ENCODE results near the gene NSUN7.

The NSUN7 gene

GRCh38 chr4:40722576-40723161 is 27.1 kb upstream of the NSUN7 start:
- peak; percentile 53 for DNase-seq (ENCODE audit: extremely low spot score)
- CTCF ChIA-PET = no interaction called here
- POLR2A ChIA-PET = no interaction called here
- no peak for TF ChIP-seq CTCF (IDR thresholded peaks at IDR 0.05; ENCODE audit: control extremely low read depth, extremely low read depth, low read depth, missing control alignments)

- no peak for TF ChIP-seq CTCF (IDR thresholded peaks at IDR 0.05; ENCODE audit: control extremely low read depth, extremely low read depth, low read depth, missing control alignments)
- POLR2A ChIA-PET = no interaction called here
- CTCF ChIA-PET = interaction anchor here (2.0 to 2.4 kb wide), 2 partner anchors 12 to 407 kb away, joined by 4 to 10 read pairs; no protein-coding TSS in a partner anchor
- DNase-seq (ENCODE audit: extremely low spot score) = no peak
Measured at GRCh38 chr4:40723728-40724127, 26.0 kb upstream of the NSUN7 start.

- ChIA-PET CTCF (no interaction called here), POLR2A (no interaction called here)
- no peak for TF ChIP-seq CTCF (IDR thresholded peaks at IDR 0.05; ENCODE audit: control extremely low read depth, extremely low read depth, low read depth, missing control alignments)
- no peak for DNase-seq (ENCODE audit: extremely low spot score)
Measured at GRCh38 chr4:40728333-40728732, 21.4 kb upstream of the NSUN7 start.

- CTCF ChIA-PET = no interaction called here
- POLR2A ChIA-PET = no interaction called here
- TF ChIP-seq CTCF (IDR thresholded peaks at IDR 0.05; ENCODE audit: control extremely low read depth, extremely low read depth, low read depth, missing control alignments) = no peak
- DNase-seq (ENCODE audit: extremely low spot score) = no peak
Measured at GRCh38 chr4:40729555-40729954, 20.2 kb upstream of the NSUN7 start.

DNA sequence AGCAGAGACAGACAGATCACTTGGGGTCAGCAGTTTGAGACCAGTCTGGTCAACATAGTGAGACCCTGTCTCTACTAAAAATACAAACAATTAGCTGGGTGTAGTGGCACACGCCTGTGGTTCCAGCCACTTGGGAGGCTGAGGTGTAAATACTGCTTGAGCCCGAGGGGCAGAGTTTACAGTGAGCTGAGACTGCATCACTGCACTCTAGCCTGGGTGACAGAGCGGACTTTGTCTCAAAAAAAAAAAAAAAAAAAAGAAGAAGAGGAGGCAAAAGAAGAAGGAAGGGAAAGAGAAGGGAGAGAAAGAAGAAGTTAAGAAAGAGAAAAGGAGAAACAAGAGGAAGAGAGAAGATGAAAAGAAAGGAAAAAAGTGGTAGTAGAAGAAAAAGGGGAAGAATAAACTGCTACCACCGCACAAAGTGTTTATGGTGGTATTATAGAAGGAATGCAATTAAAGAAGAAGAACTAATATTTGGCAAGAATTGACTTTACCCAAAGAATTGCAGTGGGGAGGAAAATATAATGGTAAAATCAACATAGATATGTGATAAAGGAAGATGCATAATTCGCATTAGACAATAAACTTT is 19.6 kb upstream of the NSUN7 start:
- POLR2A ChIA-PET = no interaction called here
- CTCF ChIA-PET = no interaction called here
- no peak for DNase-seq (ENCODE audit: extremely low spot score)
- no peak for TF ChIP-seq CTCF (IDR thresholded peaks at IDR 0.05; ENCODE audit: control extremely low read depth, extremely low read depth, low read depth, missing control alignments)

DNA sequence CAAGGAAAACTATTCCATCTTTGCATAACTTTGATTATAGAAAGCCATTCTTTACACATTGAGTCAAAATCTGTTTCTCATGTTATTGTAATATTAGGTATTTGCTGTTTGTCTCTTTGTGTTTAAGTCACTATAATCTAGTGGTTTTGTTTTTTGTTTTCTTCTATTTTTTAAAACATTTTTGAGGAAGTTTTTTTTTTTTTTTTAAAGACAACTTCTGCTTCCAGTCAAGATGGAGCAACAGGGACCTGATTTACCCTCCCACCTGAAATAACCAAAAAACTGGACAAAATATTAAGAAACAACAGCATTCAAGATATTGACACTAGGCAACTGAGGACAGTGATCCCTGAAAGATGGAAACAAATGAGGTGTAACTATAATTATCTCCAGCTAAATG is 18.4 kb upstream of the NSUN7 start:
- ChIA-PET CTCF (interaction anchor here (1.1 to 8.6 kb wide), 5 partner anchors 12 to 166 kb away, joined by 3 to 128 read pairs (median 8); no protein-coding TSS in a partner anchor), POLR2A (no interaction called here)
- TF ChIP-seq CTCF (IDR thresholded peaks at IDR 0.05; ENCODE audit: control extremely low read depth, extremely low read depth, low read depth, missing control alignments) = no peak
- no peak for DNase-seq (ENCODE audit: extremely low spot score)
